ENCODE data around the gene MCRIP2. TPM values are rescaled to one million over a fixed set of nuclear protein-coding genes. Genes with fewer than 3 reads are reported as not detected.

MCRIP2 gene
- total and polyA plus RNA-seq, 10 donors: 23.6 to 106 (median 41.8) TPM

- peaks cover 24 to 71% (median 49%) of the 10 kb centered on the region in 6 donors for H3K4me1 ChIP-seq
- H3K27me3 ChIP-seq (replicated peaks in 1 of 7): peaks cover 0 to 31% (median 15%) of the 10 kb centered on the region in 7 donors
- H3K4me3 ChIP-seq: no peak overlapping the region
- DNase-seq: no peak
- no peaks in the 10 kb centered on the region for H3K9me3 ChIP-seq
- WGBS, 5 donors: 82 to 98% (median 96%) methylated on average over 7 to 19 of the region's 19 CpGs
- TF ChIP-seq POLR2A (IDR thresholded peaks at IDR 0.05) (no peak), CTCF (IDR thresholded peaks at IDR 0.05 in 8 of 11, conservative IDR thresholded peaks at IDR 0.05 in 3 of 11) (no peak), POLR2AphosphoS5 (IDR thresholded peaks at IDR 0.05) (no peak)
- no peak overlapping the region for H3K27ac ChIP-seq
- peaks cover 0 to 57% (median 45%) of the 10 kb centered on the region in 6 donors for H3K36me3 ChIP-seq
- intact Hi-C loops (cut with DNase I; ENCODE audit: low total_unique reads): no loop called here
These were observed 30.7 kb downstream of the MCRIP2 start for GRCh38 chr16:672371-672770.

- no peak for TF ChIP-seq POLR2AphosphoS5 (IDR thresholded peaks at IDR 0.05)
- TF ChIP-seq POLR2A (IDR thresholded peaks at IDR 0.05): no peak
- no peak for TF ChIP-seq CTCF (IDR thresholded peaks at IDR 0.05 in 8 of 11, conservative IDR thresholded peaks at IDR 0.05 in 3 of 11)
- DNase-seq: no peak
- Histone ChIP-seq H3K27ac (no peak overlapping the region), H3K27me3 (replicated peaks in 1 of 7) (peaks cover 0 to 36% (median 15%) of the 10 kb centered on the region in 7 donors), H3K36me3 (peaks cover 0 to 57% (median 45%) of the 10 kb centered on the region in 6 donors), H3K4me3 (no peak overlapping the region), H3K4me1 (peaks cover 21 to 70% (median 45%) of the 10 kb centered on the region in 6 donors), H3K9me3 (no peaks in the 10 kb centered on the region)
- intact Hi-C loops (cut with DNase I; ENCODE audit: low total_unique reads): no loop called here
- WGBS, 5 donors: 92 to 97% (median 96%) methylated on average over 17 to 21 of the region's 21 CpGs
These were observed 31.2 kb downstream of the MCRIP2 start for GRCh38 chr16:672851-673250.

GRCh38 chr16:673399-673991 lies 31.9 kb downstream of the MCRIP2 start:
- WGBS, 5 donors: 89 to 96% (median 94%) methylated on average over 5 to 18 of the region's 18 CpGs
- Histone ChIP-seq H3K4me3 (no peak overlapping the region), H3K36me3 (peaks cover 0 to 57% (median 45%) of the 10 kb centered on the region in 6 donors), H3K9me3 (no peaks in the 10 kb centered on the region), H3K4me1 (peaks cover 21 to 68% (median 41%) of the 10 kb centered on the region in 6 donors), H3K27ac (peak overlapping the region in 5 of 8 donors; percentile 37 to 61 (median 46)), H3K27me3 (replicated peaks in 1 of 7) (peaks cover 0 to 39% (median 15%) of the 10 kb centered on the region in 7 donors)
- DNase-seq: no peak
- TF ChIP-seq POLR2A (IDR thresholded peaks at IDR 0.05) (no peak), POLR2AphosphoS5 (IDR thresholded peaks at IDR 0.05) (peak in 1 of 3 donors; percentile 16), CTCF (IDR thresholded peaks at IDR 0.05 in 8 of 11, conservative IDR thresholded peaks at IDR 0.05 in 3 of 11) (no peak)
- intact Hi-C loops (cut with DNase I; ENCODE audit: low total_unique reads): no loop called here

- intact Hi-C loops (cut with DNase I; ENCODE audit: low total_unique reads): no loop called here
- DNase-seq: no peak
- peaks cover 0 to 39% (median 15%) of the 10 kb centered on the region in 7 donors for H3K27me3 ChIP-seq (replicated peaks in 1 of 7)
- H3K9me3 ChIP-seq: no peaks in the 10 kb centered on the region
- TF ChIP-seq CTCF (IDR thresholded peaks at IDR 0.05 in 8 of 11, conservative IDR thresholded peaks at IDR 0.05 in 3 of 11) (no peak), POLR2A (IDR thresholded peaks at IDR 0.05) (no peak), POLR2AphosphoS5 (IDR thresholded peaks at IDR 0.05) (peak; percentile 8 to 63 (median 62))
- no peak overlapping the region for H3K4me3 ChIP-seq
- H3K27ac ChIP-seq: peak overlapping the region in 5 of 8 donors; percentile 37 to 61 (median 46)
- 73 to 83% (median 78%) methylated on average over 13 to 22 of the region's 22 CpGs for WGBS, 5 donors
- peaks cover 14 to 68% (median 38%) of the 10 kb centered on the region in 6 donors for H3K4me1 ChIP-seq
- peaks cover 0 to 53% (median 44%) of the 10 kb centered on the region in 6 donors for H3K36me3 ChIP-seq
These were observed 32.7 kb downstream of the MCRIP2 start for GRCh38 chr16:674214-674881.

All from spleen (tissue), 11 donors.